C1 segment of cervical spinal cord (tissue), 14 donors: ENCODE data around the gene ROPN1B.
"Not testable (repeated sequence)": the region's sequence is repeated elsewhere in the genome, so short reads cannot be mapped to it uniquely, and the experiment has no call there.

ENCODE experiments used
- DNase-seq, 14 donors: peaks; one replicate each; lab custom pipeline; 2025; lab: John Stamatoyannopoulos, UW

The ROPN1B gene

GRCh38 chr3:125957674-125958510 is 11.1 kb upstream of the ROPN1B start:
- DNase-seq = no peak

- DNase-seq = no peak
These were observed 10.3 kb upstream of the ROPN1B start for GRCh38 chr3:125958511-125959316.

GRCh38 chr3:125959317-125960065 is 9.5 kb upstream of the ROPN1B start:
- DNase-seq = no peak

- DNase-seq = no peak
These were observed 8.9 kb upstream of the ROPN1B start for GRCh38 chr3:125960066-125960424.

- no peak for DNase-seq
These were observed 8.3 kb upstream of the ROPN1B start for GRCh38 chr3:125960456-125961288.

GRCh38 chr3:125961289-125961589 is 7.7 kb upstream of the ROPN1B start:
- no peak for DNase-seq

- not testable (repeated sequence) for DNase-seq
These were observed 5.1 kb upstream of the ROPN1B start for GRCh38 chr3:125963834-125964233.

- no peak for DNase-seq
These were observed 3.5 kb upstream of the ROPN1B start for GRCh38 chr3:125965505-125965904.

- DNase-seq = no peak
These were observed 1.8 kb upstream of the ROPN1B start for GRCh38 chr3:125967156-125967555.

GRCh38 chr3:125968121-125968520 is 857 bp upstream of the ROPN1B start:
- not testable (repeated sequence) for DNase-seq

- peak in 11 of 14 donors; percentile 16 to 59 (median 39) for DNase-seq
These were observed 3.3 kb downstream of the ROPN1B start for GRCh38 chr3:125971997-125972944.

GRCh38 chr3:125975245-125976002 is 6.4 kb downstream of the ROPN1B start:
- not testable (repeated sequence) for DNase-seq

- DNase-seq = not testable (repeated sequence)
These were observed 7.0 kb downstream of the ROPN1B start for GRCh38 chr3:125976003-125976390.

GRCh38 chr3:125977104-125977503 is 8.1 kb downstream of the ROPN1B start:
- DNase-seq = not testable (repeated sequence)

- not testable (repeated sequence) for DNase-seq
These were observed 16.0 kb downstream of the ROPN1B start for GRCh38 chr3:125984951-125985350.

GRCh38 chr3:125990253-125990970 is 21.4 kb downstream of the ROPN1B start:
- DNase-seq = peak in 13 of 14 donors; percentile 8 to 80 (median 60)

GRCh38 chr3:125996751-125997150 is 27.8 kb downstream of the ROPN1B start:
- DNase-seq = not testable (repeated sequence)

- no peak for DNase-seq
These were observed 33.2 kb downstream of the ROPN1B start for GRCh38 chr3:126002189-126002588.
